K562 (cell line): Measurements from ENCODE around the gene ZNF24. TPM values are rescaled to one million over a fixed set of nuclear protein-coding genes. Genes with fewer than 3 reads are reported as not detected.

Source experiments
- ATAC-seq: fragments of 200-7000 bp; cut with Tn5 transposase; 3 replicates; pipeline ENCODE4 v1.9.1; 2020; ENCODE audit warnings: moderate library complexity
- BruUV-seq: library from RNA; stranded (reverse); fragments of 400-500 nt; replicated peaks from 2 replicates; lab custom pipeline; 2021; lab: Mats Ljungman, UMichigan
- CTCF ChIA-PET: fragments of 300-600 bp; formaldehyde crosslinking; extraction: SDS; loops from one replicate; lab custom pipeline; 2021; ENCODE audit warnings: low intra/inter-chr PET ratio; lab: Yijun Ruan, JAX
- POLR2A ChIA-PET: fragments of 300-600, 350-650 bp; sonication (Branson Sonifier 250); formaldehyde crosslinking; extraction: SDS; loops from one replicate; lab custom pipeline; 2021; ENCODE audit warnings: antibody characterized with exemption, inconsistent platforms; lab: Yijun Ruan, JAX
- DNase-seq, 4 experiments: peaks; one replicate each; pipeline versions ENCODE4 v3.0.0 to v3.0.0-alpha.2; 2011 to 2018; ENCODE audit warnings: low spot score in 3 of 4, mixed read lengths in 3 of 4; ENCODE audit errors: extremely low read depth in 1 of 4
- FAIRE-seq: peaks from 2 replicates; lab custom pipeline; 2011; peaks lifted over from hg19 to GRCh38; lab: Jason Lieb, UNC
- H2AFZ ChIP-seq: 2 replicates; pipeline ENCODE4 v1.6.0; 2011; ENCODE audit warnings: low read depth, low read length, control low read depth, inconsistent platforms
- H3K27ac ChIP-seq: fragments of 200-600 bp; 3 replicates; pipeline ENCODE4 v1.8.0; 2011; ENCODE audit warnings: low read depth, mild to moderate bottlenecking, control low read depth, inconsistent platforms, low read length, moderate library complexity, mixed read lengths; ENCODE audit errors: extremely low read depth
- H3K27me3 ChIP-seq, 2 experiments: fragments of 300-600 bp in 1 of 2; 2 replicates in 1 of 2; 3 replicates in 1 of 2; pipeline versions ENCODE4 v1.6.0 to v1.8.0; 2011; ENCODE audit warnings: inconsistent platforms in 2 of 2, low read length in 2 of 2, mild to moderate bottlenecking in 1 of 2, mixed read lengths in 1 of 2, moderate library complexity in 1 of 2; ENCODE audit not compliant: control insufficient read depth in 2 of 2, insufficient read depth in 2 of 2
- H3K36me3 ChIP-seq: fragments of 300-600 bp; 3 replicates; pipeline ENCODE4 v1.8.0; 2011; ENCODE audit warnings: mild to moderate bottlenecking, low read length, inconsistent platforms; ENCODE audit not compliant: control insufficient read depth, insufficient read depth
- H3K4me1 ChIP-seq, 2 experiments: fragments of 200-600 bp in 1 of 2; replicated peaks in 1 of 2; 2 replicates in 1 of 2; 3 replicates in 1 of 2; pipeline versions ENCODE4 v1.5.1 to v1.8.0; 2011; ENCODE audit warnings: inconsistent platforms in 2 of 2, low read length in 2 of 2, mild to moderate bottlenecking in 1 of 2, mixed read lengths in 1 of 2, moderate library complexity in 1 of 2; ENCODE audit not compliant: control insufficient read depth in 2 of 2, insufficient read depth in 2 of 2
- H3K4me2 ChIP-seq: 2 replicates; pipeline ENCODE4 v1.6.1; 2011; ENCODE audit warnings: low read length, control low read depth, inconsistent platforms, mixed read lengths; ENCODE audit not compliant: insufficient read depth
- H3K4me3 ChIP-seq: fragments of 200-600 bp; sonication (generic), shearing (Covaris generic); 2 replicates; pipeline ENCODE4 v1.5.1; 2016; ENCODE audit warnings: control low read depth, inconsistent platforms
- H3K79me2 ChIP-seq: fragments of 200-600 bp; 3 replicates; pipeline ENCODE4 v1.8.0; 2011; ENCODE audit warnings: low read length, inconsistent platforms; ENCODE audit not compliant: control insufficient read depth, insufficient read depth
- H3K9ac ChIP-seq, 2 experiments: 2 replicates each; pipeline versions ENCODE4 v1.6.0 to v1.6.1; 2011; ENCODE audit warnings: low read depth in 2 of 2, low read length in 2 of 2, control low read depth in 1 of 2, inconsistent platforms in 1 of 2, mild to moderate bottlenecking in 1 of 2, mixed read lengths in 1 of 2; ENCODE audit not compliant: insufficient read depth in 1 of 2
- H3K9me1 ChIP-seq: one replicate; pipeline ENCODE4 v1.6.0; 2011; ENCODE audit warnings: inconsistent platforms, mild to moderate bottlenecking, low read length, moderate library complexity; ENCODE audit not compliant: control insufficient read depth, insufficient read depth
- H3K9me3 ChIP-seq: replicated peaks from 2 replicates; pipeline ENCODE4 v1.5.1; 2011; ENCODE audit warnings: low read depth, low read length, inconsistent platforms; ENCODE audit not compliant: control insufficient read depth, insufficient read depth
- H4K20me1 ChIP-seq: replicated peaks from 2 replicates; pipeline ENCODE4 v1.6.1; 2011; ENCODE audit warnings: low read length, inconsistent platforms, mixed read lengths; ENCODE audit not compliant: control insufficient read depth, insufficient read depth
- CLOCK ChIP-seq: fragments of 250-450 bp; sonication (Bioruptor Pico); IDR thresholded peaks from 2 replicates; pipeline ENCODE4 v1.4.0; 2020; ENCODE audit warnings: mild to moderate bottlenecking, moderate library complexity, borderline replicate concordance
- DACH1 ChIP-seq: fragments of 450-650 bp; IDR thresholded peaks from 2 replicates; pipeline ENCODE4 v1.6.1; 2018; ENCODE audit not compliant: partially characterized antibody
- ELF1 ChIP-seq: fragments of 200-800 bp; sonication (Bioruptor generic); IDR thresholded peaks from 2 replicates; pipeline ENCODE4 v1.6.1; 2016; ENCODE audit warnings: missing genetic modification characterization, missing compliant biosample characterization
- GTF2B ChIP-seq: IDR thresholded peaks from 2 replicates; pipeline ENCODE4 v1.6.1; 2011; ENCODE audit not compliant: insufficient read length; ENCODE audit errors: extremely low read depth
- HDAC1 ChIP-seq, 2 experiments: fragments of 450-650 bp; IDR thresholded peaks; 2 replicates each; pipeline ENCODE4 v1.6.1; 2016 to 2017; ENCODE audit warnings: inconsistent platforms in 1 of 2, mild to moderate bottlenecking in 1 of 2, moderate library complexity in 1 of 2
- HDAC2 ChIP-seq: fragments of 450-650 bp; IDR thresholded peaks from 2 replicates; pipeline ENCODE4 v1.6.1; 2016; ENCODE audit warnings: mild to moderate bottlenecking
- MEF2A ChIP-seq: IDR thresholded peaks from 2 replicates; pipeline ENCODE4 v1.6.1; 2011; ENCODE audit warnings: low read depth, mild to moderate bottlenecking, low read length, moderate library complexity; ENCODE audit not compliant: control insufficient read depth
- MTA3 ChIP-seq: fragments of 450-650 bp; formaldehyde crosslinking; IDR thresholded peaks from 2 replicates; pipeline ENCODE4 v1.6.1; 2017; ENCODE audit warnings: mild to moderate bottlenecking, borderline replicate concordance
- NCOA6 ChIP-seq: fragments of 450-650 bp; IDR thresholded peaks from 2 replicates; pipeline ENCODE4 v1.6.1; 2017; ENCODE audit warnings: mild to moderate bottlenecking
- PHF20 ChIP-seq: fragments of 450-650 bp; IDR thresholded peaks from 2 replicates; pipeline ENCODE4 v1.6.1; 2018; ENCODE audit not compliant: partially characterized antibody
- PREB ChIP-seq: sonication (generic); formaldehyde crosslinking; IDR thresholded peaks from 2 replicates; pipeline ENCODE4 v1.8.1; 2023; ENCODE audit warnings: mild to moderate bottlenecking, missing genetic modification reagents
- TOE1 ChIP-seq, 2 experiments: fragments of 450-650 bp in 1 of 2; sonication (generic) in 1 of 2; formaldehyde crosslinking in 1 of 2; IDR thresholded peaks; 2 replicates each; pipeline versions ENCODE4 v1.7.1 to v1.8.0; 2016 to 2022; ENCODE audit warnings: borderline replicate concordance in 2 of 2, mild to moderate bottlenecking in 2 of 2, antibody characterized with exemption in 1 of 2, inconsistent platforms in 1 of 2, low read depth in 1 of 2, missing genetic modification reagents in 1 of 2, moderate library complexity in 1 of 2
- ZBTB7A ChIP-seq: IDR thresholded peaks from 2 replicates; pipeline ENCODE4 v1.6.1; 2011; ENCODE audit warnings: low read depth, mild to moderate bottlenecking, low read length, moderate library complexity, borderline replicate concordance; ENCODE audit not compliant: control insufficient read depth
- ZKSCAN3 ChIP-seq: fragments of 250-450 bp; sonication (Bioruptor Pico); IDR thresholded peaks from 2 replicates; pipeline ENCODE4 v1.4.0; 2020
- ZNF830 ChIP-seq: fragments of 250-450 bp; sonication (Bioruptor Pico); IDR thresholded peaks from 2 replicates; pipeline ENCODE4 v1.5.0; 2021; ENCODE audit warnings: mild to moderate bottlenecking
- ZZZ3 ChIP-seq: fragments of 450-650 bp; IDR thresholded peaks from 2 replicates; pipeline ENCODE4 v1.6.1; 2016; ENCODE audit warnings: antibody characterized with exemption, mild to moderate bottlenecking, moderate library complexity
- WGBS: fragments of 100-300 bp; shearing (Covaris generic); methylation state at CpG from one replicate; pipeline ENCODE4 v1.1.6; 2016; ENCODE audit warnings: low coverage, mixed read lengths; ENCODE audit not compliant: insufficient coverage; ENCODE audit errors: missing lambda C conversion rate; 5-methylcytosine and 5-hydroxymethylcytosine counted together
- in situ Hi-C: fragments of 300-500 bp; cut with MboI; formaldehyde crosslinking; loops from 4 replicates; pipeline ENCODE4 v1.15.0; 2018; ENCODE audit warnings: inconsistent platforms, mixed read lengths
- intact Hi-C: fragments of 100-400 bp; cut with micrococcal nuclease; formaldehyde crosslinking; loops from 2 replicates; pipeline ENCODE4 v1.14.2; 2022
- polyA plus RNA-seq, 8 experiments: library from polyadenylated mRNA; depleted of rRNA in 4 of 8; stranded (reverse) in 5 of 8; unstranded in 3 of 8; fragments of >200 nt; fragmentation: Nextera tagmentation in 2 of 8; fragmentation: Illumina TruSeq in 1 of 8; extraction: Ambion mirVana in 2 of 8; extraction: Trizol in 1 of 8; gene quantifications; 2 replicates each; pipeline versions ENCODE4 v1.2.1 to v1.2.3, GENCODE V29; 2011 to 2014; ENCODE audit warnings: inconsistent platforms in 1 of 8, missing spikeins in 1 of 8
- total RNA-seq, 7 experiments: library from RNA; depleted of rRNA in 6 of 7; stranded (reverse); fragments of >200 nt in 6 of 7; fragmentation: Illumina TruSeq in 2 of 7; extraction: Trizol in 2 of 7; gene quantifications; 2 replicates each; pipeline versions ENCODE4 v1.2.1 to v1.2.3, GENCODE V29; 2011 to 2021; ENCODE audit warnings: low replicate concordance in 1 of 7

ZNF24 gene
- total and polyA plus RNA-seq, 9 of the 15 experiments (the other 6 are each of a cell fraction or from before 2014, with no cell fraction given) = 35.7 to 72.8 (median 54.1) TPM

- Histone ChIP-seq H4K20me1 (no peaks in the 10 kb centered on the region), H3K27me3 (0 out of 5 replicates have a peak, but pooled peaks cover 0 to 2% of the 10 kb centered on the region in 2 experiments), H3K4me2 (peak within 1 kb of the TSS; percentile 84), H3K79me2 (no peaks in the 10 kb centered on the region), H3K4me1 (peaks cover 4 to 12% of the 10 kb centered on the region in 2 experiments; a peak in 3 of 5 replicates), H3K9me1 (no peaks in the 10 kb centered on the region), H3K36me3 (no peaks in the 10 kb centered on the region), H3K9ac (peak within 1 kb of the TSS; percentile 57 to 92), H2AFZ (peak within 1 kb of the TSS; percentile 86), H3K4me3 (peak within 1 kb of the TSS; percentile 72), H3K9me3 (no peaks in the 10 kb centered on the region), H3K27ac (peak within 1 kb of the TSS; percentile 47)
- 3% methylated on average over 71 of the region's 78 CpGs for WGBS
- in situ Hi-C loops (no loop called here), intact Hi-C loops (loop anchor here (10.0 kb wide), 1 partner anchor 512 kb away; no protein-coding TSS in a partner anchor)
- peak; percentile 85 to 90 (median 86) for DNase-seq
- FAIRE-seq = peak; percentile 82
- CTCF ChIA-PET = no interaction called here
- peak; percentile 92 for ATAC-seq
- POLR2A ChIA-PET = interaction anchor here (0.7 to 1.0 kb wide), 3 partner anchors 29 to 423 kb away, joined by 3 read pairs; no protein-coding TSS in a partner anchor
- BruUV-seq = TSS peak; percentile 60
- TF ChIP-seq ELF1 (tag) = peak; percentile 79
- TF ChIP-seq HDAC2 = peak; percentile 66
- no peak for TF ChIP-seq CLOCK
- TF ChIP-seq PREB (CRISPR knock-in tag) = no peak
- no peak for TF ChIP-seq ZNF830 (CRISPR knock-in tag)
- TF ChIP-seq ZBTB7A = peak; percentile 68; the same call in 1 of the 2 replicates
- peak in 1 of 2 experiments; percentile 89; a peak in 2 of 4 replicates for TF ChIP-seq HDAC1 (IDR thresholded peaks at IDR 0.05)
- no peak for TF ChIP-seq GTF2B
- TF ChIP-seq PHF20 = peak; percentile 66
- no peak for TF ChIP-seq ZKSCAN3
- TF ChIP-seq MTA3 = peak; percentile 56; the same call in 1 of the 2 replicates
- no peak for TF ChIP-seq ZZZ3
- peak; percentile 70 for TF ChIP-seq TOE1 (IDR thresholded peaks at IDR 0.05; ENCODE audit: borderline replicate concordance)
- no peak for TF ChIP-seq TOE1 (CRISPR knock-in tag; IDR thresholded peaks at IDR 0.05; ENCODE audit: borderline replicate concordance, low read depth)
- no peak for TF ChIP-seq MEF2A
- TF ChIP-seq DACH1 = peak; percentile 88
- TF ChIP-seq NCOA6 = peak; percentile 94
These were observed 32.8 kb upstream of the ZNF24 start, which contains the start of gene ZNF396 for GRCh38 chr18:35376742-35377695. TSS of gene ZNF396 (minus strand) at chr18:35377337. CDS start at chr18:35374292, 3,045 bp downstream.
